ENCODE data around the gene FARP1.

Gene FARP1

DNA sequence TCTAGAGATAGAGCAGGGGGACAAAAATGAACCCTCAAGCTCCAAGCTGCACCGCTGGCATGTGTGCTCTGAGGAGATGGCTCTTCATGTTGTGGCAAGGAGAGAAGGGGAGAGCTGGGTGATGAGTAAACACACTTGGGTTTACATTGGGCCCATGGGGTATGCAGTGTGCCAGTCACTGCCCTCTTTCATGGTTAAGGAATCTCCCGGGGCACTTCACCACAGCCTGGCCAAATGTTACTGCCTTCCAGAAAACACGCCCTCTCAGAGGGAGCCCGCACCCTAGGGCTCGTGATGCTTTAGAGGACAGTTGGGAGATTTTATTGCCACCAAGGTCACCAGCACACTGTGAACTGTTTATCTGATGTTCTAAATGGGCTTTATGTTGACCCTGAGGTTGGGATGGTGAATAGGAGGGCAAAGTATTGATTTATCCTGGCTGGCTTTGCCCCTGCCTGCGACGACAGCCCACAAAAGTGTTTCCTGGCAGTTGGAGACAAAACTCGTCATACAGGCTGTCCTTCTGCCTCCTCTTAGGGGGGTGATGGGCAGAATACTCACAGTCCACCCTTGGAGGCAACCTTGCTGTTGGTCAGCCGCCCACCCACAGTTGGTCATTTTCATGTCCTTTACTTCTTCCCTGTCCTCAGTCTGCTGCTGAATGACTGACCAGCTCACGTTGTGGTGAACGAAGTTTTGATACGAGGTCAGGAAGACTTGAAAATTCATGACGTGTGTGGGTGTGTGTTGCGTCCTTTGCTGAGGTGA is 277.1 kb downstream of the FARP1 start:
- TF ChIP-seq EGR1 (IDR thresholded peaks at IDR 0.05): no peak
- no peak for TF ChIP-seq TCF12 (IDR thresholded peaks at IDR 0.05; ENCODE audit: low read depth)
- TF ChIP-seq RAD21 (IDR thresholded peaks at IDR 0.05; ENCODE audit: low read depth): no peak
- no peak for TF ChIP-seq FOXM1 (IDR thresholded peaks at IDR 0.05; ENCODE audit: borderline replicate concordance, low read depth)
- no peak for TF ChIP-seq YY1 (IDR thresholded peaks at IDR 0.05; ENCODE audit: low read depth)
- TF ChIP-seq TAF1 (IDR thresholded peaks at IDR 0.05; ENCODE audit: low read depth): no peak
- no peak for TF ChIP-seq TEAD4 (IDR thresholded peaks at IDR 0.05)
- TF ChIP-seq, protein P1, sequence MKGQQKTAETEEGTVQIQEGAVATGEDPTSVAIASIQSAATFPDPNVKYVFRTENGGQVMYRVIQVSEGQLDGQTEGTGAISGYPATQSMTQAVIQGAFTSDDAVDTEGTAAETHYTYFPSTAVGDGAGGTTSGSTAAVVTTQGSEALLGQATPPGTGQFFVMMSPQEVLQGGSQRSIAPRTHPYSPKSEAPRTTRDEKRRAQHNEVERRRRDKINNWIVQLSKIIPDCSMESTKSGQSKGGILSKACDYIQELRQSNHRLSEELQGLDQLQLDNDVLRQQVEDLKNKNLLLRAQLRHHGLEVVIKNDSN (IDR thresholded peaks at IDR 0.05): no peak
- TF ChIP-seq, protein P2, sequence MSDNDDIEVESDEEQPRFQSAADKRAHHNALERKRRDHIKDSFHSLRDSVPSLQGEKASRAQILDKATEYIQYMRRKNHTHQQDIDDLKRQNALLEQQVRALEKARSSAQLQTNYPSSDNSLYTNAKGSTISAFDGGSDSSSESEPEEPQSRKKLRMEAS (IDR thresholded peaks at IDR 0.05): no peak
- TF ChIP-seq CREB1 (IDR thresholded peaks at IDR 0.05; ENCODE audit: low read depth): no peak
- no peak for TF ChIP-seq NFIC (IDR thresholded peaks at IDR 0.05)
- no peak for TF ChIP-seq EP300 (IDR thresholded peaks at IDR 0.05; ENCODE audit: borderline replicate concordance)
- TF ChIP-seq, protein P3, sequence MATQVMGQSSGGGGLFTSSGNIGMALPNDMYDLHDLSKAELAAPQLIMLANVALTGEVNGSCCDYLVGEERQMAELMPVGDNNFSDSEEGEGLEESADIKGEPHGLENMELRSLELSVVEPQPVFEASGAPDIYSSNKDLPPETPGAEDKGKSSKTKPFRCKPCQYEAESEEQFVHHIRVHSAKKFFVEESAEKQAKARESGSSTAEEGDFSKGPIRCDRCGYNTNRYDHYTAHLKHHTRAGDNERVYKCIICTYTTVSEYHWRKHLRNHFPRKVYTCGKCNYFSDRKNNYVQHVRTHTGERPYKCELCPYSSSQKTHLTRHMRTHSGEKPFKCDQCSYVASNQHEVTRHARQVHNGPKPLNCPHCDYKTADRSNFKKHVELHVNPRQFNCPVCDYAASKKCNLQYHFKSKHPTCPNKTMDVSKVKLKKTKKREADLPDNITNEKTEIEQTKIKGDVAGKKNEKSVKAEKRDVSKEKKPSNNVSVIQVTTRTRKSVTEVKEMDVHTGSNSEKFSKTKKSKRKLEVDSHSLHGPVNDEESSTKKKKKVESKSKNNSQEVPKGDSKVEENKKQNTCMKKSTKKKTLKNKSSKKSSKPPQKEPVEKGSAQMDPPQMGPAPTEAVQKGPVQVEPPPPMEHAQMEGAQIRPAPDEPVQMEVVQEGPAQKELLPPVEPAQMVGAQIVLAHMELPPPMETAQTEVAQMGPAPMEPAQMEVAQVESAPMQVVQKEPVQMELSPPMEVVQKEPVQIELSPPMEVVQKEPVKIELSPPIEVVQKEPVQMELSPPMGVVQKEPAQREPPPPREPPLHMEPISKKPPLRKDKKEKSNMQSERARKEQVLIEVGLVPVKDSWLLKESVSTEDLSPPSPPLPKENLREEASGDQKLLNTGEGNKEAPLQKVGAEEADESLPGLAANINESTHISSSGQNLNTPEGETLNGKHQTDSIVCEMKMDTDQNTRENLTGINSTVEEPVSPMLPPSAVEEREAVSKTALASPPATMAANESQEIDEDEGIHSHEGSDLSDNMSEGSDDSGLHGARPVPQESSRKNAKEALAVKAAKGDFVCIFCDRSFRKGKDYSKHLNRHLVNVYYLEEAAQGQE (IDR thresholded peaks at IDR 0.05; ENCODE audit: low read depth): no peak
- TF ChIP-seq ZBTB7A (IDR thresholded peaks at IDR 0.05; ENCODE audit: low read depth): no peak
- no peak for TF ChIP-seq CEBPB (IDR thresholded peaks at IDR 0.05)

- TF ChIP-seq TAF1 (IDR thresholded peaks at IDR 0.05; ENCODE audit: low read depth) (no peak), TEAD4 (IDR thresholded peaks at IDR 0.05) (no peak), FOXM1 (IDR thresholded peaks at IDR 0.05; ENCODE audit: borderline replicate concordance, low read depth) (no peak), EP300 (IDR thresholded peaks at IDR 0.05; ENCODE audit: borderline replicate concordance) (no peak), CREB1 (IDR thresholded peaks at IDR 0.05; ENCODE audit: low read depth) (no peak), ZBTB7A (IDR thresholded peaks at IDR 0.05; ENCODE audit: low read depth) (no peak), TCF12 (IDR thresholded peaks at IDR 0.05; ENCODE audit: low read depth) (no peak), NFIC (IDR thresholded peaks at IDR 0.05) (no peak)
- TF ChIP-seq, protein P3 (IDR thresholded peaks at IDR 0.05; ENCODE audit: low read depth): no peak
- TF ChIP-seq, protein P1 (IDR thresholded peaks at IDR 0.05): no peak
Observed at GRCh38 chr13:98420554-98421175, 277.8 kb downstream of the FARP1 start.

DNA sequence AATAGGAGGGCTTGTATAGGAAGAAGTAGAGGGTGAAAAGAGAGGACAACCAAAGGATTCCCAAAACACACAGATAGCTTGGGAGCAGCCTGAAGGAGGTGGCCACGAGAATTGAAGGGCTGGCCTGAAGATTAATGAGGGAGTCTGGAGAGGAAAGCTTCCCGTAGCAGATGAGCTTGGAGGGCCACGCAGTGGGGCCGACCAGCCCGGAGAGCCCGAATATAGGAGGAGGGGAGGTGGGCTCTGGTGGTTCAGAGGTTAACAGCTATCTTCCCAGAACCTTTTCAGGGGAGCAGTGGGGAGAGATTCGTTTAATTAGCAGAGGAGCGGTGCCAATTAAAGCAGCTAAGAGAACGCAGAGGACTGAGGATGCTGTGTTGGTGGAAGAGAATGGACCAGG is 279.2 kb downstream of the FARP1 start:
- no peak for TF ChIP-seq FOXM1 (IDR thresholded peaks at IDR 0.05; ENCODE audit: borderline replicate concordance, low read depth)
- TF ChIP-seq, protein P1 (IDR thresholded peaks at IDR 0.05): no peak
- TF ChIP-seq, protein P2 (IDR thresholded peaks at IDR 0.05): no peak
- TF ChIP-seq, protein P3 (IDR thresholded peaks at IDR 0.05; ENCODE audit: low read depth): no peak
- TF ChIP-seq TAF1 (IDR thresholded peaks at IDR 0.05; ENCODE audit: low read depth): no peak

GRCh38 chr13:98423417-98423816 is 280.5 kb downstream of the FARP1 start:
- TF ChIP-seq EP300 (IDR thresholded peaks at IDR 0.05; ENCODE audit: borderline replicate concordance): no peak
- TF ChIP-seq CEBPB (IDR thresholded peaks at IDR 0.05): no peak
- TF ChIP-seq, protein P2 (IDR thresholded peaks at IDR 0.05): no peak
- no peak for TF ChIP-seq CREB1 (IDR thresholded peaks at IDR 0.05; ENCODE audit: low read depth)
- no peak for TF ChIP-seq TEAD4 (IDR thresholded peaks at IDR 0.05)
- TF ChIP-seq NFIC (IDR thresholded peaks at IDR 0.05): no peak
- no peak for TF ChIP-seq ZBTB7A (IDR thresholded peaks at IDR 0.05; ENCODE audit: low read depth)
- no peak for TF ChIP-seq EGR1 (IDR thresholded peaks at IDR 0.05)
- no peak for TF ChIP-seq YY1 (IDR thresholded peaks at IDR 0.05; ENCODE audit: low read depth)
- no peak for TF ChIP-seq FOXM1 (IDR thresholded peaks at IDR 0.05; ENCODE audit: borderline replicate concordance, low read depth)
- no peak for TF ChIP-seq TCF12 (IDR thresholded peaks at IDR 0.05; ENCODE audit: low read depth)
- TF ChIP-seq, protein P1 (IDR thresholded peaks at IDR 0.05): no peak
- TF ChIP-seq, protein P3 (IDR thresholded peaks at IDR 0.05; ENCODE audit: low read depth): no peak
- TF ChIP-seq TAF1 (IDR thresholded peaks at IDR 0.05; ENCODE audit: low read depth): no peak
- TF ChIP-seq RAD21 (IDR thresholded peaks at IDR 0.05; ENCODE audit: low read depth): no peak
